Cardiac muscle cell (in vitro differentiated cells and primary cell): ENCODE results near the gene POU2AF2. TPM values are rescaled to one million over a fixed set of nuclear protein-coding genes. Genes with fewer than 3 reads are reported as not detected.
A peak's percentile ranks its signal among the peaks of the same experiment; 100 is the strongest.

Source experiments
- DNase-seq, 2 donors: peaks; one replicate each; pipeline versions ENCODE4 v3.0.0 to v3.0.0-alpha.2; 2010 to 2017; ENCODE audit warnings: low read depth in 1 of 2, low spot score in 1 of 2
- H3K27ac ChIP-seq: fragments of 200-600 bp; sonication (generic); 2 replicates; pipeline ENCODE4 v1.5.1; 2016
- H3K27me3 ChIP-seq: fragments of 200-600 bp; sonication (generic); 2 replicates; pipeline ENCODE4 v1.6.0; 2016; ENCODE audit warnings: control low read depth
- H3K36me3 ChIP-seq: fragments of 200-600 bp; sonication (generic); 2 replicates; pipeline ENCODE4 v1.5.1; 2016; ENCODE audit warnings: control low read depth
- H3K4me1 ChIP-seq: fragments of 200-600 bp; sonication (generic); 2 replicates; pipeline ENCODE4 v1.8.1; 2017; ENCODE audit warnings: low read depth, mild to moderate bottlenecking, mixed run types
- H3K4me3 ChIP-seq: fragments of 200-600 bp; sonication (generic); 2 replicates; pipeline ENCODE4 v1.5.1; 2016; ENCODE audit warnings: mild to moderate bottlenecking
- H3K9me3 ChIP-seq: fragments of 200-600 bp; sonication (generic); 2 replicates; pipeline ENCODE4 v1.5.1; 2017; ENCODE audit warnings: low read depth, mild to moderate bottlenecking, control low read depth
- polyA plus RNA-seq: library from polyadenylated mRNA; unstranded; fragments of >200 nt; fragmentation: Nextera tagmentation; extraction: Ambion mirVana; gene quantifications from 2 replicates; pipeline ENCODE4 v1.2.1, GENCODE V29; 2016
- total RNA-seq: library from RNA; depleted of rRNA; stranded (reverse); fragments of >200 nt; gene quantifications from 2 replicates; pipeline ENCODE4 v1.2.3, GENCODE V29; 2016
- TF ChIP-seq, protein P1 (sequence below): IDR thresholded peaks from 2 replicates; pipeline ENCODE4 v1.5.1; 2012; ENCODE audit warnings: low read depth, mild to moderate bottlenecking, low read length

POU2AF2 gene
- total and polyA plus RNA-seq, 2 experiments from 2014 or later = not detected

GRCh38 chr11:111225881-111226280 is 19.6 kb upstream of the POU2AF2 start:
- no peak overlapping the region for H3K4me3 ChIP-seq
- no peak overlapping the region for H3K27ac ChIP-seq
- no peaks in the 10 kb centered on the region for H3K27me3 ChIP-seq
- no peaks in the 10 kb centered on the region for H3K36me3 ChIP-seq
- no peaks in the 10 kb centered on the region for H3K9me3 ChIP-seq
- no peaks in the 10 kb centered on the region for H3K4me1 ChIP-seq
- TF ChIP-seq, protein P1, sequence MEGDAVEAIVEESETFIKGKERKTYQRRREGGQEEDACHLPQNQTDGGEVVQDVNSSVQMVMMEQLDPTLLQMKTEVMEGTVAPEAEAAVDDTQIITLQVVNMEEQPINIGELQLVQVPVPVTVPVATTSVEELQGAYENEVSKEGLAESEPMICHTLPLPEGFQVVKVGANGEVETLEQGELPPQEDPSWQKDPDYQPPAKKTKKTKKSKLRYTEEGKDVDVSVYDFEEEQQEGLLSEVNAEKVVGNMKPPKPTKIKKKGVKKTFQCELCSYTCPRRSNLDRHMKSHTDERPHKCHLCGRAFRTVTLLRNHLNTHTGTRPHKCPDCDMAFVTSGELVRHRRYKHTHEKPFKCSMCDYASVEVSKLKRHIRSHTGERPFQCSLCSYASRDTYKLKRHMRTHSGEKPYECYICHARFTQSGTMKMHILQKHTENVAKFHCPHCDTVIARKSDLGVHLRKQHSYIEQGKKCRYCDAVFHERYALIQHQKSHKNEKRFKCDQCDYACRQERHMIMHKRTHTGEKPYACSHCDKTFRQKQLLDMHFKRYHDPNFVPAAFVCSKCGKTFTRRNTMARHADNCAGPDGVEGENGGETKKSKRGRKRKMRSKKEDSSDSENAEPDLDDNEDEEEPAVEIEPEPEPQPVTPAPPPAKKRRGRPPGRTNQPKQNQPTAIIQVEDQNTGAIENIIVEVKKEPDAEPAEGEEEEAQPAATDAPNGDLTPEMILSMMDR = no peak
- DNase-seq = no peak

DNA sequence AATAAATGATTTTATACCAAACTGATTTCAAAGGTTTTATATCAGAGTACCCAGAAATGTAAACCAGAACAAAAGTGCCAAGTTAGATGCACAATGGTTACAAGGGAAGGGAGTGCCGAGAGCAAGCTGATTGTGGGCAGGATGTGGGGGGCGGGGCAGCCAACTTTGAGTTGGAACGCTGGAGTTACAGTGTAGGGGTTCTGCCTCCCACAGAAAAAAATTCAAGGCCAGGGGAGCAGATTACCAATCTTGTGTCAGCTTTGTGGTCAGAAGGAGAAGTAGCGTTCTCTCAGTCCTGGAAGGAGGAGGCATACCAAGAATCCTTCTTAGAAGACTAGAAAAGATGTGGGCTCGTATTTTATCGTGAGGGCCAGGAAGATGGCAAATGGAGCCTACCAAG is 15.9 kb upstream of the POU2AF2 start:
- H3K9me3 ChIP-seq = no peaks in the 10 kb centered on the region
- no peaks in the 10 kb centered on the region for H3K27me3 ChIP-seq
- no peak overlapping the region for H3K27ac ChIP-seq
- TF ChIP-seq, protein P1 = no peak
- no peak overlapping the region for H3K4me3 ChIP-seq
- DNase-seq = peak in 1 of 2 donors; percentile 39
- H3K36me3 ChIP-seq = no peaks in the 10 kb centered on the region
- H3K4me1 ChIP-seq = no peaks in the 10 kb centered on the region

- H3K27ac ChIP-seq = no peak overlapping the region
- H3K36me3 ChIP-seq = no peaks in the 10 kb centered on the region
- no peak overlapping the region for H3K4me3 ChIP-seq
- no peaks in the 10 kb centered on the region for H3K9me3 ChIP-seq
- no peaks in the 10 kb centered on the region for H3K27me3 ChIP-seq
- DNase-seq = no peak
- TF ChIP-seq, protein P1 = no peak
- H3K4me1 ChIP-seq = no peaks in the 10 kb centered on the region
Observed at GRCh38 chr11:111230122-111230465, 15.4 kb upstream of the POU2AF2 start.

- peak in 1 of 2 donors; percentile 13 for DNase-seq
- Histone ChIP-seq H3K27me3 (no peaks in the 10 kb centered on the region), H3K9me3 (no peaks in the 10 kb centered on the region), H3K4me3 (no peak overlapping the region), H3K36me3 (no peaks in the 10 kb centered on the region), H3K4me1 (no peaks in the 10 kb centered on the region), H3K27ac (no peak overlapping the region)
- TF ChIP-seq, protein P1 = no peak
Observed at GRCh38 chr11:111231836-111232235, 13.7 kb upstream of the POU2AF2 start.

- no peak for DNase-seq
- H3K27me3 ChIP-seq = no peaks in the 10 kb centered on the region
- no peaks in the 10 kb centered on the region for H3K9me3 ChIP-seq
- H3K36me3 ChIP-seq = no peaks in the 10 kb centered on the region
- H3K4me1 ChIP-seq = no peaks in the 10 kb centered on the region
- no peak overlapping the region for H3K4me3 ChIP-seq
- H3K27ac ChIP-seq = no peak overlapping the region
- TF ChIP-seq, protein P1 = no peak
Observed at GRCh38 chr11:111236383-111236782, 9.1 kb upstream of the POU2AF2 start.

DNA sequence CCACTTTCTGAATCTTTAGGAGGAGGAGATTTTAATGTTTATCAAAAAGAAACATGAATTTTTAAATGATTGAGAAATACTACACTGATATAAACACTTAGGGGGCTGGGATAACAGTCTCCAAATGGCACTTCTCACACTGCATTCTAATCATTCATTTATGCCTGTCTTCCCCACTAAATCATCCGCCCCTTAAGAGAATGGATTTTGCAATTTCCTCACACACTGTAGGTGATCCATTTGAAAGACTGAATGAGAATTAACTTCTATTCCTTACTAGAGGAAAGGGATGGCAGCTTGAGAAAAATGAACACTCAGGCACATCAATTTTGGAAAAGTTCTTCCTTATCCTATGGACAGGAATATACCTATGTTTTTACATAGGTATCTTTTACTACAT is 7.6 kb upstream of the POU2AF2 start:
- H3K27me3 ChIP-seq = no peaks in the 10 kb centered on the region
- no peak for DNase-seq
- H3K27ac ChIP-seq = no peak overlapping the region
- TF ChIP-seq, protein P1 = no peak
- no peaks in the 10 kb centered on the region for H3K9me3 ChIP-seq
- H3K36me3 ChIP-seq = no peaks in the 10 kb centered on the region
- H3K4me1 ChIP-seq = no peaks in the 10 kb centered on the region
- no peak overlapping the region for H3K4me3 ChIP-seq
